ENCODE data around the gene VPS8.

DNA sequence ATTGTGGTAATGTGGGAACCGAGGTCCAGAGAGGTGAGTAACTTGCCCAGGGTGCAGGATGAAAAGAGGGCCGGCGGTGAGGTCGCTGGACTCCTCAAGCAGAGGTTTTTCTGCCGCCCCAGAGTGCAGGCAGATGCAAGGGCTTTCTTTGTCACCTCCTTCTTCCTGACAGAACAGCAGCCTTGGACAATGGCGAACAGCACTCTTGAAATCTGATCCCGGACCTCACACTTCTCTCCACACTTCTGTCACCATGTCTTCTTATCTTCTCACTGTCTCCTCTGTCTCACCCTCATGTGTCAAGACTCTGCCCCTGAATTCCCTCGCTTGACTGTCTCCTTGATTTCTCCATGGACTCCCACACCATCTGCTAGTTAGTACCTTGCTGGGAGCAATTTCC is 15.4 kb upstream of the VPS8 start:
- TF ChIP-seq HDGF (IDR thresholded peaks at IDR 0.05; ENCODE audit: borderline replicate concordance) (no peak), NFRKB (IDR thresholded peaks at IDR 0.05) (no peak), FOXK2 (IDR thresholded peaks at IDR 0.05) (no peak), FOXA1 (IDR thresholded peaks at IDR 0.05) (no peak), SP1 (IDR thresholded peaks at IDR 0.05) (no peak), BHLHE40 (IDR thresholded peaks at IDR 0.05; ENCODE audit: borderline replicate concordance) (no peak), ELF4 (IDR thresholded peaks at IDR 0.05) (no peak), TARDBP (IDR thresholded peaks at IDR 0.05) (no peak), FOXM1 (IDR thresholded peaks at IDR 0.05; ENCODE audit: borderline replicate concordance) (no peak)

Measured in HEK293T (cell line).